Prostate gland (tissue), 2 donors: ENCODE results near the gene BUB3. TPM values are rescaled to one million over a fixed set of nuclear protein-coding genes. Genes with fewer than 3 reads are reported as not detected.

Source experiments
- DNase-seq: peaks from one replicate; pipeline ENCODE4 v3.0.0-alpha.2; 2019; ENCODE audit warnings: low spot score
- H3K27ac ChIP-seq, 2 donors: fragments of 200-600 bp; sonication (generic); 2 replicates each; pipeline ENCODE4 v1.5.1; 2017 to 2019
- H3K27me3 ChIP-seq: fragments of 200-600 bp; sonication (generic); replicated peaks from 2 replicates; pipeline ENCODE4 v1.5.1; 2019; ENCODE audit not compliant: insufficient read depth
- H3K36me3 ChIP-seq, 2 donors: fragments of 200-600 bp; sonication (generic); 1 replicate in 1 of 2; 2 replicates in 1 of 2; pipeline versions ENCODE4 v1.5.1 to v1.8.1; 2017 to 2019
- H3K4me1 ChIP-seq: fragments of 200-600 bp; sonication (generic); replicated peaks from 2 replicates; pipeline ENCODE4 v1.5.1; 2019
- H3K4me3 ChIP-seq, 2 donors: fragments of 200-600 bp; sonication (generic); 2 replicates each; pipeline ENCODE4 v1.5.1; 2017 to 2019
- H3K9me3 ChIP-seq: fragments of 200-600 bp; sonication (generic); 2 replicates; pipeline ENCODE4 v1.5.1; 2017
- POLR2A ChIP-seq: fragments of 450-650 bp; IDR thresholded peaks from one replicate; pipeline ENCODE4 v1.6.1; 2016; ENCODE audit warnings: antibody characterized with exemption, mild to moderate bottlenecking
- POLR2AphosphoS5 ChIP-seq: sonication (generic); formaldehyde crosslinking; IDR thresholded peaks from one replicate; pipeline ENCODE4 v1.6.1; 2017; ENCODE audit warnings: antibody characterized with exemption
- WGBS: methylation state at CpG from one replicate; pipeline ENCODE4 v1.1.5; 2018; 5-methylcytosine and 5-hydroxymethylcytosine counted together
- intact Hi-C: fragments of 100-400 bp; cut with DNase I; formaldehyde crosslinking; loops from one replicate; pipeline ENCODE4 v1.14.2; 2022
- total RNA-seq, 2 donors: library from RNA; depleted of rRNA; stranded (reverse); fragments of >200 nt; gene quantifications; one replicate each; pipeline ENCODE4 v1.1.0, GENCODE V29; 2016
- TF ChIP-seq, protein P1 (sequence below), 4 experiments: fragments of 200-600 bp in 2 of 4; fragments of 450-650 bp in 2 of 4; sonication (generic) in 2 of 4; IDR thresholded peaks; 1 replicate in 3 of 4; 2 replicates in 1 of 4; pipeline ENCODE4 v1.5.1; 2016 to 2019; ENCODE audit warnings: antibody characterized with exemption in 4 of 4, mild to moderate bottlenecking in 2 of 4, moderate library complexity in 2 of 4

BUB3 gene
- total RNA-seq, 2 donors from 2014 or later: 69.3 to 87.7 TPM

- intact Hi-C loops: no loop called here
- H3K4me3 ChIP-seq: no peak overlapping the region
- no peak overlapping the region for H3K27ac ChIP-seq
These were observed 17.2 kb upstream of the BUB3 start for GRCh38 chr10:123136806-123137642.

DNA sequence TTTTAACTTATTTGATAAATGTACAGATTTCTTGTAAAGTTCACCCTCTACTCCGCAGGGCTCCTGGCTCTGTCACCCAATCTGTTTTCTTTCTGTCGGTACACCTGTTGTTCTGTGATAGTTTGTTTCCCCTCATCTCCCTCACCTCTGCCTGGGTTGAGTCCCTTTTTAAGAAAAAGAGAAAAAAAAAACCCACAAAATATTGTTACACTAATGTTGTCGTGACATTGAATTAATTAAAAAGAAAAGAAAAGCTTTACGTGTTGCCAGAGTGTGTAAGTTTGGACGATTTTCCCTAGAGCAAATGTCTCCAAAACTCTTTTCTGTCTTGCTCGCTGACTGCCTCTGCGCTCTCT, 15.1 kb upstream of the BUB3 start:
- Histone ChIP-seq H3K36me3 (no peaks in the 10 kb centered on the region), H3K27me3 (peaks cover 91% of the 10 kb centered on the region), H3K4me1 (peaks cover 5% of the 10 kb centered on the region), H3K27ac (no peak overlapping the region), H3K9me3 (no peaks in the 10 kb centered on the region), H3K4me3 (no peak overlapping the region)
- WGBS: 8% methylated on average over 7 of the region's 7 CpGs
- TF ChIP-seq POLR2A: no peak
- TF ChIP-seq POLR2AphosphoS5: no peak
- TF ChIP-seq, protein P1, sequence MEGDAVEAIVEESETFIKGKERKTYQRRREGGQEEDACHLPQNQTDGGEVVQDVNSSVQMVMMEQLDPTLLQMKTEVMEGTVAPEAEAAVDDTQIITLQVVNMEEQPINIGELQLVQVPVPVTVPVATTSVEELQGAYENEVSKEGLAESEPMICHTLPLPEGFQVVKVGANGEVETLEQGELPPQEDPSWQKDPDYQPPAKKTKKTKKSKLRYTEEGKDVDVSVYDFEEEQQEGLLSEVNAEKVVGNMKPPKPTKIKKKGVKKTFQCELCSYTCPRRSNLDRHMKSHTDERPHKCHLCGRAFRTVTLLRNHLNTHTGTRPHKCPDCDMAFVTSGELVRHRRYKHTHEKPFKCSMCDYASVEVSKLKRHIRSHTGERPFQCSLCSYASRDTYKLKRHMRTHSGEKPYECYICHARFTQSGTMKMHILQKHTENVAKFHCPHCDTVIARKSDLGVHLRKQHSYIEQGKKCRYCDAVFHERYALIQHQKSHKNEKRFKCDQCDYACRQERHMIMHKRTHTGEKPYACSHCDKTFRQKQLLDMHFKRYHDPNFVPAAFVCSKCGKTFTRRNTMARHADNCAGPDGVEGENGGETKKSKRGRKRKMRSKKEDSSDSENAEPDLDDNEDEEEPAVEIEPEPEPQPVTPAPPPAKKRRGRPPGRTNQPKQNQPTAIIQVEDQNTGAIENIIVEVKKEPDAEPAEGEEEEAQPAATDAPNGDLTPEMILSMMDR (IDR thresholded peaks at IDR 0.05): no peak
- intact Hi-C loops: no loop called here
- DNase-seq: no peak

More at GRCh38 chr10:123136806-123137642, 17.2 kb upstream of the BUB3 start:
- 4% methylated on average over 61 of the region's 83 CpGs for WGBS
- Histone ChIP-seq H3K27me3 (peaks cover 80% of the 10 kb centered on the region), H3K4me1 (peaks cover 9% of the 10 kb centered on the region), H3K9me3 (no peaks in the 10 kb centered on the region), H3K36me3 (no peaks in the 10 kb centered on the region)
- no peak for TF ChIP-seq POLR2A
- no peak for TF ChIP-seq POLR2AphosphoS5
- TF ChIP-seq, protein P1 (IDR thresholded peaks at IDR 0.05): no peak
- DNase-seq: no peak

DNA sequence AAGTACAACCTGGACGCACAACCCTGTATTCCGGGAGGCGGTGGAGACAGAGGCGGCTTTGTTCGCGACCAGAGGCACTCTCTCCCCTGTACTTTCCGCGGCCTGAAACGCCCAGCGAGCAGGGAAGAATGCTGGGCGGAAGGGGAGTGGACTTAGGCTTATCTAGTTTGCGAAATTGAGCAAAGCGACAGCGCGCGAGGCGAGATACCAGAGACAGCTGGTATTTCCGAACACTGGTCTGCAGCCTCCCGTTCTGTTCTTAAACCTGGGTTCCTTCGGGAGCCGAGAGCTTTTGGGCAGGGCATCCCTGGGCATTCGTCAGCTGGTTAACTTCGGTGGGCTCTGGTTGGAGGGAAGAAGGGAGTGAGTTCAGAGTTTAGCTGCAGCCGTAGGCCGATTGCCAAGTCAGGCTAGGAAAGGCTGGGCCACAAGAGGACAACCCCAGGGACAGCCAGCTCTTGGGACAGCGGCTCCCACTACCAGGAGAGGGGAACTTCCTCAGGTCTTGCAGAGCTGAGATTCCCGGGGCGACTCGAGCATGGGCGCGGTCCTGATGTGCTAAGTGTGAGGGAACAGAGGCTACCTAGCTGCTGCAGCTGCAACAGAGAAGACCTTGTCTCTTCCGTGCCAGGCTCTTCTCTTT, 14.6 kb upstream of the BUB3 start:
- Histone ChIP-seq H3K9me3 (no peaks in the 10 kb centered on the region), H3K4me1 (peaks cover 5% of the 10 kb centered on the region), H3K4me3 (no peak overlapping the region), H3K36me3 (no peaks in the 10 kb centered on the region), H3K27me3 (peaks cover 91% of the 10 kb centered on the region), H3K27ac (no peak overlapping the region)
- DNase-seq: no peak
- TF ChIP-seq POLR2A (no peak), POLR2AphosphoS5 (no peak)
- TF ChIP-seq, protein P1 (IDR thresholded peaks at IDR 0.05): no peak
- WGBS: 3% methylated on average over 32 of the region's 32 CpGs
- intact Hi-C loops: loop anchor here (10.0 kb wide), 1 partner anchor 1265 kb away; no protein-coding TSS in a partner anchor

DNA sequence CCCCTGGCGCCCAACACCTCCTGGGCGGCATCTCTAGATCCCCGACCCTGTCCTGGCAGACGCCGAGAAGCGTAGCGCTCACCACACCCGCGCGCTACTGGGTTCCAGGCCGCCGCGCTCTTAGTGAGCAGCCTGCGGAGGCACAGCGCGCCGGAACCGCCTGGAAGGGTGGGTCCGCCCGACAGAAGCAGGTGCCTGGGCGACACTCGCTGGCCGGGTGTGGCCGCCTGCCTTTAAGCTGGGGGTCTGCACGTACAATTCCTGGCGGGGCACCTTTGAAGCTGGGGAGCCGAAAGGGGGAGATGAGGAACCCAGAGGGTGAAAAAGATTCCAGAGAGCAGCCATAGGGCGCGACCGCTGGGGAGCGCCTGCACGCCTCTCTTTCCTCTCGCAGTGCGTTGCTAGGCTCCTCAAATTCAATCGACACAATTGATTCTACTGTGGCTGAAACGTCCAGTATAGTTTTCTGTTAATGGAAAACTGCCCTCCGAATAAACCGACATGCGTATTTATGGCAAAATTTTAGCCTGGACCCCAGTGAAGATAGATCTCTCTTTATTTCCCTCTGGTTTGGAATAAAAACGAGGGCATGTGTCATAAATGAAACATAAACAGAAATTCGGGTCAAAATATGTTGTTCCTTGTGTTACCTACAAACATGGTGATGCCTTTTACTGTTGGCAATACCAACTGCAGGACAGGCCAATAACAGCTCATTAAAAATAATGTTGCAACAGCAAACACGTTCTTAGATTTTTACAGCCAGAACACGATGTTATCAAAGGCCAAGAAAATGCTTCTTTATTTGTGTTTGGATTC, 13.8 kb upstream of the BUB3 start:
- TF ChIP-seq, protein P1 (IDR thresholded peaks at IDR 0.05): no peak
- TF ChIP-seq POLR2AphosphoS5 (peak; percentile 74), POLR2A (no peak)
- Histone ChIP-seq H3K36me3 (no peaks in the 10 kb centered on the region), H3K4me1 (peaks cover 5% of the 10 kb centered on the region), H3K4me3 (no peak overlapping the region), H3K9me3 (no peaks in the 10 kb centered on the region), H3K27ac (no peak overlapping the region), H3K27me3 (peaks cover 91% of the 10 kb centered on the region)
- no peak for DNase-seq
- WGBS: 5% methylated on average over 24 of the region's 43 CpGs
- intact Hi-C loops: loop anchor here (10.0 kb wide), 1 partner anchor 1264 kb away; no protein-coding TSS in a partner anchor
